ENCODE data around the gene EVC. TPM values are rescaled to one million over a fixed set of nuclear protein-coding genes. Genes with fewer than 3 reads are reported as not detected.

The EVC gene
- total and polyA plus RNA-seq, 2 of the 8 experiments (the other 6 are each of a cell fraction or from before 2014, with no cell fraction given) = 2.6 to 9.8 TPM

DNA sequence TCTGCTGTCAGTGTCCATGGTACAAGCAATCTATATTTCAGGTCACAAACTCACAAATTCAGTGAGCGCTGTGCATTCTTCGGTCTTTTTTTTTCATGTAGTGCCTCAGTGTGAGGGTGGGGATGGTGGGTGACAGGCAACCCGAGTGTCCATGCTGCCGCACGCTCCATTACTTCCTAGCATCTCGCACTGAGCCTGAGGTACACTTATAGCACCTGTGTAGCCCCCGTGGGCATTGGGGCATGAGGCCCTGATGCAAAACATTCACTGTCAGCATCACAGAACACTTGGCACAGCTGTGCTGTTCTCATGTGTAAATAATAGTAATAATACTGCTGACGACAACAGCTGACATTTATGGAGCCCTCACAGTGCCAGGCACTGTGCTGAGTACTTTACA, 34.2 kb upstream of the EVC start:
- no peak overlapping the region for H3K4ac ChIP-seq (replicated peaks; ENCODE audit: insufficient read length, low read depth, low read length)
- no peak for TF ChIP-seq HDAC2 (IDR thresholded peaks at IDR 0.05; ENCODE audit: borderline replicate concordance in 1 of 2, low read depth in 2 of 2, low read length in 2 of 2)
- TF ChIP-seq KDM5A (IDR thresholded peaks at IDR 0.05; ENCODE audit: low read length) = no peak
- no peak for TF ChIP-seq RXRA (IDR thresholded peaks at IDR 0.05; ENCODE audit: insufficient read depth, low read depth, low read length)
- TF ChIP-seq, protein P1, sequence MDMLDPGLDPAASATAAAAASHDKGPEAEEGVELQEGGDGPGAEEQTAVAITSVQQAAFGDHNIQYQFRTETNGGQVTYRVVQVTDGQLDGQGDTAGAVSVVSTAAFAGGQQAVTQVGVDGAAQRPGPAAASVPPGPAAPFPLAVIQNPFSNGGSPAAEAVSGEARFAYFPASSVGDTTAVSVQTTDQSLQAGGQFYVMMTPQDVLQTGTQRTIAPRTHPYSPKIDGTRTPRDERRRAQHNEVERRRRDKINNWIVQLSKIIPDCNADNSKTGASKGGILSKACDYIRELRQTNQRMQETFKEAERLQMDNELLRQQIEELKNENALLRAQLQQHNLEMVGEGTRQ (IDR thresholded peaks at IDR 0.05; ENCODE audit: low read length) = no peak
- no peak for TF ChIP-seq CHD2 (IDR thresholded peaks at IDR 0.05; ENCODE audit: low read length)
- TF ChIP-seq RNF2 (IDR thresholded peaks at IDR 0.05; ENCODE audit: borderline replicate concordance, low read depth, low read length, missing control alignments, poor library complexity, severe bottlenecking) = no peak
- no peak for TF ChIP-seq ASH2L (IDR thresholded peaks at IDR 0.05; ENCODE audit: low read length)
- TF ChIP-seq TBP (IDR thresholded peaks at IDR 0.05; ENCODE audit: low read depth, low read length) = no peak
- TF ChIP-seq, protein P2, sequence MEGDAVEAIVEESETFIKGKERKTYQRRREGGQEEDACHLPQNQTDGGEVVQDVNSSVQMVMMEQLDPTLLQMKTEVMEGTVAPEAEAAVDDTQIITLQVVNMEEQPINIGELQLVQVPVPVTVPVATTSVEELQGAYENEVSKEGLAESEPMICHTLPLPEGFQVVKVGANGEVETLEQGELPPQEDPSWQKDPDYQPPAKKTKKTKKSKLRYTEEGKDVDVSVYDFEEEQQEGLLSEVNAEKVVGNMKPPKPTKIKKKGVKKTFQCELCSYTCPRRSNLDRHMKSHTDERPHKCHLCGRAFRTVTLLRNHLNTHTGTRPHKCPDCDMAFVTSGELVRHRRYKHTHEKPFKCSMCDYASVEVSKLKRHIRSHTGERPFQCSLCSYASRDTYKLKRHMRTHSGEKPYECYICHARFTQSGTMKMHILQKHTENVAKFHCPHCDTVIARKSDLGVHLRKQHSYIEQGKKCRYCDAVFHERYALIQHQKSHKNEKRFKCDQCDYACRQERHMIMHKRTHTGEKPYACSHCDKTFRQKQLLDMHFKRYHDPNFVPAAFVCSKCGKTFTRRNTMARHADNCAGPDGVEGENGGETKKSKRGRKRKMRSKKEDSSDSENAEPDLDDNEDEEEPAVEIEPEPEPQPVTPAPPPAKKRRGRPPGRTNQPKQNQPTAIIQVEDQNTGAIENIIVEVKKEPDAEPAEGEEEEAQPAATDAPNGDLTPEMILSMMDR (IDR thresholded peaks at IDR 0.05; ENCODE audit: control extremely low read depth in 1 of 3, insufficient read depth in 1 of 3, low read depth in 1 of 3, low read length in 3 of 3) = no peak

More for the DNA sequence above, 34.2 kb upstream of the EVC start:
- H2AFZ ChIP-seq (ENCODE audit: low read length) = no peak overlapping the region
- ChIA-PET CTCF (ENCODE audit: partially characterized antibody) (interaction anchor here (1.0 to 1.4 kb wide), 2 partner anchors 12 to 43 kb away, joined by 3 to 4 read pairs; no protein-coding TSS in a partner anchor), POLR2A (ENCODE audit: partially characterized antibody) (interaction anchor here (0.9 kb wide), 1 partner anchor 24 kb away, joined by 5 read pairs; no protein-coding TSS in a partner anchor)
- no peak overlapping the region for H3K56ac ChIP-seq (replicated peaks; ENCODE audit: insufficient read length, low read depth, low read length)
- WGBS, 2 experiments (ENCODE audit: extremely low coverage in 1 of 2, insufficient coverage in 1 of 2, insufficient read length in 1 of 2, insufficient replicate concordance in 2 of 2, low coverage in 1 of 2, low lambda C conversion rate in 2 of 2, missing lambda C conversion rate in 1 of 2) = 84% methylated on average over 8 of the region's 8 CpGs; no CpG with 5 or more reads in 1 of the 2 experiments
- FAIRE-seq (no peak), DNase-seq (ENCODE audit: low read depth in 1 of 2, low spot score in 2 of 2) (no peak)
- H4K91ac ChIP-seq (replicated peaks; ENCODE audit: insufficient read length, low read length) = no peak overlapping the region
- no peak overlapping the region for H3K23ac ChIP-seq (ENCODE audit: insufficient read length)
- H2BK120ac ChIP-seq (replicated peaks; ENCODE audit: low read depth, low read length) = no peak overlapping the region
- no peak overlapping the region for H2BK15ac ChIP-seq (ENCODE audit: low read length)
- no peak overlapping the region for H2BK20ac ChIP-seq (ENCODE audit: low read length)
- H2BK12ac ChIP-seq (ENCODE audit: low read depth, low read length) = no peak overlapping the region
- H3K4me2 ChIP-seq (ENCODE audit: insufficient read depth in 1 of 2, low read depth in 2 of 2, low read length in 2 of 2) = no peak overlapping the region
- no peak overlapping the region for H4K5ac ChIP-seq (ENCODE audit: insufficient read length, low read depth, low read length)
- H4K8ac ChIP-seq (ENCODE audit: extremely low read depth, insufficient read depth, low read length) = no peak overlapping the region
- H2BK5ac ChIP-seq (ENCODE audit: low read depth, low read length) = no peak overlapping the region
- peaks cover 0 to 4% (median 0%) of the 10 kb centered on the region in 4 experiments; a peak in 1 of 8 replicates for H3K36me3 ChIP-seq (ENCODE audit: control insufficient read depth in 2 of 4, insufficient read depth in 4 of 4, low read length in 3 of 4)
- no peaks in the 10 kb centered on the region for H3K4me1 ChIP-seq (replicated peaks in 1 of 4; ENCODE audit: control insufficient read depth in 3 of 4, insufficient read depth in 4 of 4, low read length in 3 of 4)
- H4K20me1 ChIP-seq (replicated peaks in 1 of 2; ENCODE audit: control insufficient read depth in 1 of 2, insufficient read depth in 2 of 2, low read length in 2 of 2) = no peaks in the 10 kb centered on the region
- H3K4me3 ChIP-seq (ENCODE audit: extremely low read depth in 1 of 4, insufficient read depth in 2 of 4, low read depth in 3 of 4, low read length in 4 of 4) = no peak overlapping the region
- H3K9me3 ChIP-seq (ENCODE audit: insufficient read depth in 2 of 2, low read depth in 1 of 2, low read length in 1 of 2) = no peaks in the 10 kb centered on the region
- no peaks in the 10 kb centered on the region for H3K23me2 ChIP-seq (ENCODE audit: low read depth, low read length)
- no peak overlapping the region for H3K9ac ChIP-seq (replicated peaks in 1 of 4; ENCODE audit: extremely low read depth in 1 of 4, low read depth in 3 of 4, low read length in 3 of 4)
- H3K27me3 ChIP-seq (replicated peaks in 1 of 4; ENCODE audit: control insufficient read depth in 3 of 4, extremely low read depth in 1 of 4, insufficient read depth in 3 of 4, low read length in 3 of 4) = no peaks in the 10 kb centered on the region
- H3K18ac ChIP-seq (ENCODE audit: extremely low read depth, low read length) = no peak overlapping the region
- H3K27ac ChIP-seq (ENCODE audit: low read depth, low read length) = no peak overlapping the region
- H3K79me1 ChIP-seq (ENCODE audit: low read depth, low read length) = no peaks in the 10 kb centered on the region
- no peak overlapping the region for H3K14ac ChIP-seq (ENCODE audit: insufficient read length)
- no peaks in the 10 kb centered on the region for H3K79me2 ChIP-seq (ENCODE audit: control insufficient read depth in 1 of 2, insufficient read depth in 2 of 2, low read length in 2 of 2)
- no peak overlapping the region for H2AK5ac ChIP-seq (ENCODE audit: low read depth, low read length)

All from H1 (cell line).